IPS DF 6.9 (cell line): ENCODE results near the gene TMEM212.

Experiments
- DNase-seq: peaks from one replicate; pipeline ENCODE4 v3.0.0-alpha.2; 2013; ENCODE audit warnings: low read depth, low spot score
- H3K27ac ChIP-seq: one replicate; pipeline ENCODE4 v1.5.1; 2013; ENCODE audit warnings: low read length, control low read depth
- H3K27me3 ChIP-seq: 2 replicates; pipeline ENCODE4 v1.6.1; 2013; ENCODE audit warnings: mild to moderate bottlenecking, low read length; ENCODE audit not compliant: control insufficient read depth, insufficient read depth
- H3K36me3 ChIP-seq: 2 replicates; pipeline ENCODE4 v1.6.1; 2013; ENCODE audit warnings: low read length; ENCODE audit not compliant: control insufficient read depth, insufficient read depth
- H3K4me1 ChIP-seq: 2 replicates; pipeline ENCODE4 v1.6.1; 2013; ENCODE audit warnings: low read length; ENCODE audit not compliant: control insufficient read depth, insufficient read depth
- H3K4me3 ChIP-seq: 2 replicates; pipeline ENCODE4 v1.5.1; 2013; ENCODE audit warnings: mild to moderate bottlenecking, low read length
- H3K9me3 ChIP-seq: 2 replicates; pipeline ENCODE4 v1.6.1; 2013; ENCODE audit warnings: low read length, inconsistent platforms; ENCODE audit not compliant: control insufficient read depth, insufficient read depth
- WGBS: extraction: QIAGEN DNeasy Blood & Tissue Kit; methylation state at CpG from one replicate; pipeline ENCODE4 v1.1.7; 2013; ENCODE audit warnings: mixed read lengths, missing lambda C conversion rate; ENCODE audit not compliant: insufficient read length, insufficient coverage; 5-methylcytosine and 5-hydroxymethylcytosine counted together

TMEM212 gene

GRCh38 chr3:171907761-171908160 lies 64.6 kb downstream of the TMEM212 start:
- Histone ChIP-seq H3K4me3 (no peak overlapping the region), H3K4me1 (no peaks in the 10 kb centered on the region), H3K27ac (no peak overlapping the region), H3K27me3 (no peaks in the 10 kb centered on the region), H3K36me3 (no peaks in the 10 kb centered on the region; the same call in 1 of the 2 replicates), H3K9me3 (peaks cover 2% of the 10 kb centered on the region)
- WGBS, result no CpG with 5 or more reads among the region's 2 CpGs
- DNase-seq, result no peak

GRCh38 chr3:171908731-171909130 lies 65.6 kb downstream of the TMEM212 start:
- no peaks in the 10 kb centered on the region for H3K27me3 ChIP-seq
- H3K27ac ChIP-seq, result no peak overlapping the region
- no CpG with 5 or more reads among the region's 2 CpGs for WGBS
- no peaks in the 10 kb centered on the region for H3K4me1 ChIP-seq
- H3K9me3 ChIP-seq, result peaks cover 2% of the 10 kb centered on the region
- no peak overlapping the region for H3K4me3 ChIP-seq
- H3K36me3 ChIP-seq, result no peaks in the 10 kb centered on the region; the same call in 1 of the 2 replicates
- no peak for DNase-seq
